HCT116 (cell line): Measurements from ENCODE around the gene OGG1. TPM values are rescaled to one million over a fixed set of nuclear protein-coding genes. Genes with fewer than 3 reads are reported as not detected.

Source experiments
- ATAC-seq: fragments of 200-7000 bp; cut with Tn5 transposase; 2 replicates; pipeline ENCODE4 v1.9.1; 2020; ENCODE audit warnings: mild to moderate bottlenecking, moderate library complexity
- BruUV-seq: library from RNA; stranded (reverse); fragments of 400-500 nt; replicated peaks from 2 replicates; lab custom pipeline; 2021; lab: Mats Ljungman, UMichigan
- CTCF ChIA-PET: fragments of 300-600 bp; sonication (Branson Sonifier 250); formaldehyde crosslinking; loops from one replicate; lab custom pipeline; 2021; ENCODE audit warnings: antibody characterized with exemption; lab: Charles Lee
- POLR2A ChIA-PET: fragments of 300-600, 350-600 bp; sonication (Branson Sonifier 250); formaldehyde crosslinking; loops from one replicate; lab custom pipeline; 2021; ENCODE audit warnings: antibody characterized with exemption; lab: Charles Lee
- RAD21 ChIA-PET, 2 experiments: fragments of 300-600 bp; sonication (Branson Sonifier 250); formaldehyde crosslinking; loops; one replicate each; lab custom pipeline; 2023; ENCODE audit warnings: low total read pairs in 2 of 2; ENCODE audit not compliant: uncharacterized antibody in 2 of 2, unreplicated experiment in 2 of 2, low non-redundant PET in 1 of 2; lab: Charles Lee
- DNase-seq: peaks from one replicate; pipeline ENCODE4 v3.0.0-alpha.2; 2010; ENCODE audit warnings: low read depth, low spot score
- H2AFZ ChIP-seq: fragments of 200-600 bp; shearing (Covaris generic), sonication (generic); 2 replicates; pipeline ENCODE4 v1.6.1; 2017; ENCODE audit warnings: low read depth, mixed run types, mixed read lengths, antibody characterized with exemption, low read length; ENCODE audit not compliant: poor library complexity, severe bottlenecking
- H3K27ac ChIP-seq: 2 replicates; pipeline ENCODE4 v1.5.1; 2012; ENCODE audit warnings: low read depth, low read length
- H3K27me3 ChIP-seq: fragments of 200-600 bp; sonication (generic); 2 replicates; pipeline ENCODE4 v1.6.1; 2016; ENCODE audit warnings: mixed run types, low read length, mixed read lengths; ENCODE audit not compliant: insufficient read depth
- H3K36me3 ChIP-seq, 2 experiments: fragments of 200-500 bp in 1 of 2; fragments of 200-600 bp in 1 of 2; sonication (Bioruptor generic) in 1 of 2; sonication (generic) in 1 of 2; 2 replicates each; pipeline versions ENCODE4 v1.5.1 to v1.6.1; 2014 to 2016; ENCODE audit warnings: low read length in 2 of 2, inconsistent platforms in 1 of 2, mixed read lengths in 1 of 2, mixed run types in 1 of 2; ENCODE audit not compliant: insufficient read depth in 2 of 2, control insufficient read depth in 1 of 2
- H3K4me1 ChIP-seq, 2 experiments: fragments of 200-600 bp in 1 of 2; sonication (generic) in 1 of 2; 2 replicates each; pipeline versions ENCODE4 v1.5.1 to v1.6.1; 2012 to 2017; ENCODE audit warnings: low read length in 2 of 2, inconsistent platforms in 1 of 2, mild to moderate bottlenecking in 1 of 2, mixed read lengths in 1 of 2, mixed run types in 1 of 2, moderate library complexity in 1 of 2; ENCODE audit not compliant: insufficient read depth in 2 of 2, control insufficient read depth in 1 of 2
- H3K4me2 ChIP-seq: fragments of 200-600 bp; sonication (generic); 2 replicates; pipeline ENCODE4 v1.6.1; 2017; ENCODE audit warnings: mixed run types, low read length, mixed read lengths
- H3K4me3 ChIP-seq, 2 experiments: fragments of 200-600 bp in 1 of 2; sonication (generic) in 1 of 2; replicated peaks in 1 of 2; 2 replicates each; pipeline ENCODE4 v1.5.1; 2011 to 2016; ENCODE audit warnings: low read length in 2 of 2, control low read depth in 1 of 2, low read depth in 1 of 2, mild to moderate bottlenecking in 1 of 2, mixed read lengths in 1 of 2, mixed run types in 1 of 2
- H3K79me2 ChIP-seq: fragments of 200-600 bp; sonication (generic); 2 replicates; pipeline ENCODE4 v1.6.1; 2017; ENCODE audit warnings: mild to moderate bottlenecking, mixed run types, low read length, moderate library complexity, mixed read lengths; ENCODE audit not compliant: insufficient read depth
- H3K9ac ChIP-seq: fragments of 200-600 bp; sonication (generic); 2 replicates; pipeline ENCODE4 v1.6.1; 2016; ENCODE audit warnings: low read length, mixed read lengths
- H3K9me2 ChIP-seq: fragments of 200-600 bp; sonication (generic), shearing (Covaris generic); 2 replicates; pipeline ENCODE4 v1.6.1; 2017; ENCODE audit warnings: mixed run types, mild to moderate bottlenecking, moderate library complexity; ENCODE audit not compliant: insufficient read depth
- H3K9me3 ChIP-seq, 2 experiments: fragments of 200-500 bp in 1 of 2; fragments of 200-600 bp in 1 of 2; sonication (Bioruptor generic) in 1 of 2; sonication (generic) in 1 of 2; 2 replicates each; pipeline ENCODE4 v1.6.1; 2014 to 2017; ENCODE audit warnings: low read length in 2 of 2, mixed read lengths in 2 of 2, inconsistent platforms in 1 of 2, low read depth in 1 of 2, mild to moderate bottlenecking in 1 of 2, mixed run types in 1 of 2, moderate library complexity in 1 of 2; ENCODE audit not compliant: control insufficient read depth in 1 of 2, insufficient read depth in 1 of 2
- H4K20me1 ChIP-seq: fragments of 200-600 bp; sonication (generic), shearing (Covaris generic); 2 replicates; pipeline ENCODE4 v1.6.1; 2017; ENCODE audit warnings: mixed run types, mild to moderate bottlenecking, moderate library complexity; ENCODE audit not compliant: insufficient read depth
- CEBPB ChIP-seq: IDR thresholded peaks from 2 replicates; pipeline ENCODE4 v1.6.1; 2012; ENCODE audit warnings: low read depth
- EZH2 ChIP-seq: fragments of 200-600 bp; sonication (generic); IDR thresholded peaks from 2 replicates; pipeline ENCODE4 v1.6.1; 2017; ENCODE audit warnings: antibody characterized with exemption, mixed run types
- FOSL1 ChIP-seq: IDR thresholded peaks from 2 replicates; pipeline ENCODE4 v1.6.1; 2012; ENCODE audit warnings: low read depth
- JUND ChIP-seq: IDR thresholded peaks from 2 replicates; pipeline ENCODE4 v1.6.1; 2012
- POLR2A ChIP-seq: IDR thresholded peaks from 2 replicates; pipeline ENCODE4 v1.7.0; 2011; ENCODE audit warnings: borderline replicate concordance; ENCODE audit not compliant: insufficient read depth, insufficient read length; ENCODE audit errors: extremely low read depth
- POLR2AphosphoS5 ChIP-seq: IDR thresholded peaks from 2 replicates; pipeline ENCODE4 v1.6.1; 2011; ENCODE audit warnings: mild to moderate bottlenecking, low read depth, low read length, moderate library complexity
- SIN3A ChIP-seq: IDR thresholded peaks from 2 replicates; pipeline ENCODE4 v1.6.1; 2012; ENCODE audit warnings: low read depth
- SP1 ChIP-seq: IDR thresholded peaks from 2 replicates; pipeline ENCODE4 v1.6.1; 2012; ENCODE audit warnings: low read depth
- SRF ChIP-seq: IDR thresholded peaks from 2 replicates; pipeline ENCODE4 v1.6.1; 2012; ENCODE audit warnings: low read depth
- TCF7L2 ChIP-seq: IDR thresholded peaks from 2 replicates; pipeline ENCODE4 v1.7.0; 2011; ENCODE audit warnings: borderline replicate concordance, inconsistent platforms; ENCODE audit not compliant: insufficient read depth, insufficient read length; ENCODE audit errors: extremely low read depth
- YY1 ChIP-seq: IDR thresholded peaks from 2 replicates; pipeline ENCODE4 v1.6.1; 2011; ENCODE audit warnings: low read length, low read depth, moderate library complexity, mild to moderate bottlenecking; ENCODE audit not compliant: insufficient replicate concordance; ENCODE audit errors: extremely low read depth
- ZFX ChIP-seq: fragments of 450-650 bp; IDR thresholded peaks from 2 replicates; pipeline ENCODE4 v1.6.1; 2017
- ZNF274 ChIP-seq: fragments of 200-500 bp; sonication (Bioruptor generic); IDR thresholded peaks from 2 replicates; pipeline ENCODE4 v1.6.1; 2014; ENCODE audit warnings: mild to moderate bottlenecking, low read depth, low read length, inconsistent platforms
- intact Hi-C: fragments of 100-400 bp; cut with micrococcal nuclease; formaldehyde crosslinking; loops from 2 replicates; pipeline ENCODE4 v1.10.0; 2022
- total RNA-seq: library from RNA; stranded (reverse); gene quantifications from one replicate; pipeline ENCODE4 v1.2.1, GENCODE V29; 2021; ENCODE audit not compliant: unreplicated experiment
- TF ChIP-seq, protein P1 (sequence below), 3 experiments: fragments of 200-600 bp in 1 of 3; sonication (generic) in 1 of 3; IDR thresholded peaks in 2 of 3; conservative IDR thresholded peaks in 1 of 3; 2 replicates each; pipeline ENCODE4 v1.5.1; 2012 to 2017; ENCODE audit warnings: low read depth in 2 of 3, low read length in 2 of 3, antibody characterized with exemption in 1 of 3, borderline replicate concordance in 1 of 3, control low read depth in 1 of 3, mild to moderate bottlenecking in 1 of 3, mixed read lengths in 1 of 3, mixed run types in 1 of 3, moderate library complexity in 1 of 3; ENCODE audit not compliant: insufficient read depth in 1 of 3
- TF ChIP-seq, protein P2 (sequence below): IDR thresholded peaks from 2 replicates; pipeline ENCODE4 v1.6.1; 2012; ENCODE audit warnings: low read depth
- TF ChIP-seq, protein P3 (sequence below): IDR thresholded peaks from 2 replicates; pipeline ENCODE4 v1.6.1; 2012

Gene OGG1
- total RNA-seq, 1 experiment from 2014 or later = 16.3 TPM

DNA sequence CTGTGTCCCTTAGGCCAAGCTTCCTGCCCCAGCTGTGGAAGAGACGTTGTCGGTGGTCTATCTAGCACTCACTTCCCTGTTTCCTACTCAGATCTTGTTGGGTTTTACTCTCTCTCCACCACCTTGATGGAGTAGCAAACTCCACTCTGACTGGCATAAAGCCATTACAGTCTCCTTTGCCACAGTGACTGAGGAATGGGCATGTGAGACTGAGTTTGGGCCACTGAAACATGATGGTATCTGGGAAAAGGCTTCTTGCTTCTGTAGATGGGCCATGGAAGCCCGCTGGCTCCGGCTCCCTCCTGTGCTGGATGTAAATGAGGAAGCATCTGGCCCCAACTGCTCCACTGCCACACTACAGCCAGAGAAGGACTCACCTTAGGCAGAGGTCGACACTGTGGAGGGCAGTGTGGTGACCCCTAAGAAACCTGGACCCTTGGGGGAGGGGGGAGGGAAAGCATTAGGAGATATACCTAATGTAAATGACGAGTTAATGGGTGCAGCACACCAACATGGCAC is 29.4 kb downstream of the OGG1 start:
- Histone ChIP-seq H3K4me3 (no peak overlapping the region), H3K4me2 (no peak overlapping the region), H3K79me2 (no peaks in the 10 kb centered on the region), H3K9ac (no peak overlapping the region), H3K9me3 (no peaks in the 10 kb centered on the region), H3K9me2 (no peaks in the 10 kb centered on the region), H4K20me1 (no peaks in the 10 kb centered on the region), H3K36me3 (peaks cover 5 to 8% of the 10 kb centered on the region in 2 experiments; a peak in 3 of 4 replicates), H3K4me1 (peaks cover 0 to 11% of the 10 kb centered on the region in 2 experiments; a peak in 1 of 4 replicates)
- RAD21 ChIA-PET = no interaction called here
- DNase-seq (no peak), ATAC-seq (no peak)
- intact Hi-C loops = no loop called here
- no peak for TF ChIP-seq POLR2AphosphoS5
- no peak for TF ChIP-seq POLR2A
- TF ChIP-seq YY1 = no peak
- no peak for TF ChIP-seq CEBPB
- TF ChIP-seq FOSL1 = no peak
- TF ChIP-seq ZNF274 = no peak
- TF ChIP-seq, protein P1, sequence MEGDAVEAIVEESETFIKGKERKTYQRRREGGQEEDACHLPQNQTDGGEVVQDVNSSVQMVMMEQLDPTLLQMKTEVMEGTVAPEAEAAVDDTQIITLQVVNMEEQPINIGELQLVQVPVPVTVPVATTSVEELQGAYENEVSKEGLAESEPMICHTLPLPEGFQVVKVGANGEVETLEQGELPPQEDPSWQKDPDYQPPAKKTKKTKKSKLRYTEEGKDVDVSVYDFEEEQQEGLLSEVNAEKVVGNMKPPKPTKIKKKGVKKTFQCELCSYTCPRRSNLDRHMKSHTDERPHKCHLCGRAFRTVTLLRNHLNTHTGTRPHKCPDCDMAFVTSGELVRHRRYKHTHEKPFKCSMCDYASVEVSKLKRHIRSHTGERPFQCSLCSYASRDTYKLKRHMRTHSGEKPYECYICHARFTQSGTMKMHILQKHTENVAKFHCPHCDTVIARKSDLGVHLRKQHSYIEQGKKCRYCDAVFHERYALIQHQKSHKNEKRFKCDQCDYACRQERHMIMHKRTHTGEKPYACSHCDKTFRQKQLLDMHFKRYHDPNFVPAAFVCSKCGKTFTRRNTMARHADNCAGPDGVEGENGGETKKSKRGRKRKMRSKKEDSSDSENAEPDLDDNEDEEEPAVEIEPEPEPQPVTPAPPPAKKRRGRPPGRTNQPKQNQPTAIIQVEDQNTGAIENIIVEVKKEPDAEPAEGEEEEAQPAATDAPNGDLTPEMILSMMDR (IDR thresholded peaks at IDR 0.05 in 2 of 3, conservative IDR thresholded peaks at IDR 0.05 in 1 of 3; ENCODE audit: borderline replicate concordance in 1 of 3, insufficient read depth in 1 of 3, low read depth in 2 of 3, low read length in 2 of 3) = no peak
- no peak for TF ChIP-seq ZFX
- TF ChIP-seq, protein P2, sequence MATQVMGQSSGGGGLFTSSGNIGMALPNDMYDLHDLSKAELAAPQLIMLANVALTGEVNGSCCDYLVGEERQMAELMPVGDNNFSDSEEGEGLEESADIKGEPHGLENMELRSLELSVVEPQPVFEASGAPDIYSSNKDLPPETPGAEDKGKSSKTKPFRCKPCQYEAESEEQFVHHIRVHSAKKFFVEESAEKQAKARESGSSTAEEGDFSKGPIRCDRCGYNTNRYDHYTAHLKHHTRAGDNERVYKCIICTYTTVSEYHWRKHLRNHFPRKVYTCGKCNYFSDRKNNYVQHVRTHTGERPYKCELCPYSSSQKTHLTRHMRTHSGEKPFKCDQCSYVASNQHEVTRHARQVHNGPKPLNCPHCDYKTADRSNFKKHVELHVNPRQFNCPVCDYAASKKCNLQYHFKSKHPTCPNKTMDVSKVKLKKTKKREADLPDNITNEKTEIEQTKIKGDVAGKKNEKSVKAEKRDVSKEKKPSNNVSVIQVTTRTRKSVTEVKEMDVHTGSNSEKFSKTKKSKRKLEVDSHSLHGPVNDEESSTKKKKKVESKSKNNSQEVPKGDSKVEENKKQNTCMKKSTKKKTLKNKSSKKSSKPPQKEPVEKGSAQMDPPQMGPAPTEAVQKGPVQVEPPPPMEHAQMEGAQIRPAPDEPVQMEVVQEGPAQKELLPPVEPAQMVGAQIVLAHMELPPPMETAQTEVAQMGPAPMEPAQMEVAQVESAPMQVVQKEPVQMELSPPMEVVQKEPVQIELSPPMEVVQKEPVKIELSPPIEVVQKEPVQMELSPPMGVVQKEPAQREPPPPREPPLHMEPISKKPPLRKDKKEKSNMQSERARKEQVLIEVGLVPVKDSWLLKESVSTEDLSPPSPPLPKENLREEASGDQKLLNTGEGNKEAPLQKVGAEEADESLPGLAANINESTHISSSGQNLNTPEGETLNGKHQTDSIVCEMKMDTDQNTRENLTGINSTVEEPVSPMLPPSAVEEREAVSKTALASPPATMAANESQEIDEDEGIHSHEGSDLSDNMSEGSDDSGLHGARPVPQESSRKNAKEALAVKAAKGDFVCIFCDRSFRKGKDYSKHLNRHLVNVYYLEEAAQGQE = no peak
- TF ChIP-seq EZH2 = no peak
- TF ChIP-seq SRF = no peak
- TF ChIP-seq, protein P3, sequence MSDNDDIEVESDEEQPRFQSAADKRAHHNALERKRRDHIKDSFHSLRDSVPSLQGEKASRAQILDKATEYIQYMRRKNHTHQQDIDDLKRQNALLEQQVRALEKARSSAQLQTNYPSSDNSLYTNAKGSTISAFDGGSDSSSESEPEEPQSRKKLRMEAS = no peak
- no peak for TF ChIP-seq JUND
- no peak for TF ChIP-seq SP1
- TF ChIP-seq SIN3A = no peak
- no peak for TF ChIP-seq TCF7L2
- TF ChIP-seq, all 23 proteins: peak for 0
- Histone ChIP-seq H3K27me3 (no peaks in the 10 kb centered on the region), H3K27ac (no peak overlapping the region), H2AFZ (no peak overlapping the region)
- ChIA-PET CTCF (no interaction called here), POLR2A (no interaction called here)
- no TSS peak for BruUV-seq
